Sigmoid colon (tissue), 7 donors: ENCODE data around the gene TMEM63A. TPM values are rescaled to one million over a fixed set of nuclear protein-coding genes. Genes with fewer than 3 reads are reported as not detected.

Experiments used
- DNase-seq: peaks from one replicate; pipeline ENCODE4 v3.0.0-alpha.2; 2019
- H3K27ac ChIP-seq, 4 donors: fragments of 200-600 bp; sonication (generic); one replicate each; pipeline ENCODE4 v1.5.1; 2016 to 2019; ENCODE audit warnings: mild to moderate bottlenecking in 1 of 4
- H3K27me3 ChIP-seq, 3 donors: fragments of 200-600 bp; sonication (generic); one replicate each; pipeline ENCODE4 v1.5.1; 2019; ENCODE audit warnings: mild to moderate bottlenecking in 1 of 3
- H3K36me3 ChIP-seq, 4 donors: fragments of 200-600 bp; sonication (generic); one replicate each; pipeline ENCODE4 v1.5.1; 2016 to 2019
- H3K4me1 ChIP-seq, 4 donors: fragments of 200-600 bp; sonication (generic); one replicate each; pipeline ENCODE4 v1.5.1; 2017 to 2019
- H3K4me3 ChIP-seq, 4 donors: fragments of 200-600 bp; sonication (generic); one replicate each; pipeline ENCODE4 v1.5.1; 2017 to 2019; ENCODE audit warnings: mild to moderate bottlenecking in 2 of 4, moderate library complexity in 1 of 4
- H3K9me3 ChIP-seq, 4 donors: fragments of 200-600 bp in 3 of 4; sonication (generic) in 3 of 4; one replicate each; pipeline versions ENCODE4 v1.5.1 to v1.6.1; 2013 to 2019
- EP300 ChIP-seq, 4 donors: sonication (generic); formaldehyde crosslinking; IDR thresholded peaks; one replicate each; pipeline ENCODE4 v1.6.1; 2017; ENCODE audit warnings: antibody characterized with exemption in 4 of 4
- POLR2A ChIP-seq, 2 donors: fragments of 450-650 bp; IDR thresholded peaks; one replicate each; pipeline ENCODE4 v1.6.1; 2016; ENCODE audit warnings: antibody characterized with exemption in 2 of 2, mild to moderate bottlenecking in 2 of 2, moderate library complexity in 2 of 2
- POLR2AphosphoS5 ChIP-seq, 4 donors: sonication (generic); formaldehyde crosslinking; IDR thresholded peaks; one replicate each; pipeline ENCODE4 v1.6.1; 2017; ENCODE audit warnings: antibody characterized with exemption in 4 of 4
- WGBS, 2 donors: extraction: QIAGEN DNeasy Blood & Tissue Kit; methylation state at CpG; one replicate each; pipeline ENCODE4 v1.1.7; 2013; 5-methylcytosine and 5-hydroxymethylcytosine counted together
- intact Hi-C: fragments of 100-400 bp; cut with DNase I; formaldehyde crosslinking; loops from one replicate; pipeline ENCODE4 v1.15.1; 2023
- polyA plus RNA-seq, 3 donors: library from polyadenylated mRNA; stranded (reverse); fragments of 200-250 nt; gene quantifications; one replicate each; pipeline ENCODE4 v1.2.3, GENCODE V29; 2013
- total RNA-seq, 4 donors: library from RNA; depleted of rRNA; stranded (reverse); fragments of >200 nt; gene quantifications; one replicate each; pipeline ENCODE4 v1.1.0, GENCODE V29; 2016
- TF ChIP-seq, protein P1 (sequence below), 4 experiments: fragments of 450-650 bp in 3 of 4; fragments of 200-600 bp in 1 of 4; IDR thresholded peaks; one replicate each; pipeline ENCODE4 v1.5.1; 2016 to 2019; ENCODE audit warnings: antibody characterized with exemption in 4 of 4, mild to moderate bottlenecking in 3 of 4, moderate library complexity in 2 of 4
- donor health status: healthy with polysubstance abuse.
- donor health status: Bipolar disorder and iron deficiency.
- donor health status: healthy.

The TMEM63A gene
- total and polyA plus RNA-seq, 7 donors = 3.0 to 103 (median 35.9) TPM

DNA sequence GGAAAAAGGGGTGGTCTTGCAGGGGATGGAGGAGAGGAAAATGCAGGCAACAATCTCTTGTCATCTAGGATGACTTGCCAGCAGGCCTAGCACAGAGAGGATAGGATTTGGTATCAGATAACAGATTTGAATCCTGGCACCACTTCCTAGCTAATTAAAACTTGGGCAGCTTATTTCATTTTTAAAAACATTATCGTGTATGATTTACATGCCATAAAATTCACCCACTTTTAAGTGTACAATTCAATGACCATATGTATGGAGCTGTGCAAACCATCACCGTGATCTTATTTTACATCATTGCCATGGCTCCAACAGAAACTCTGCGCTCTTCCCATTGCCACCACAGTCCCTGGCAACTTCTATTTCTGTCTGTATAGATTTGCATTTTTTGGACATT, 34.9 kb upstream of the TMEM63A start:
- DNase-seq = no peak
- Histone ChIP-seq H3K4me1 (peaks cover 0 to 18% (median 16%) of the 10 kb centered on the region in 4 donors), H3K36me3 (peaks cover 0 to 52% (median 10%) of the 10 kb centered on the region in 4 donors), H3K4me3 (no peak overlapping the region), H3K9me3 (no peaks in the 10 kb centered on the region), H3K27me3 (no peaks in the 10 kb centered on the region), H3K27ac (no peak overlapping the region)
- no peak for TF ChIP-seq POLR2AphosphoS5 (IDR thresholded peaks at IDR 0.05)
- TF ChIP-seq EP300 (IDR thresholded peaks at IDR 0.05) = no peak
- TF ChIP-seq, protein P1, sequence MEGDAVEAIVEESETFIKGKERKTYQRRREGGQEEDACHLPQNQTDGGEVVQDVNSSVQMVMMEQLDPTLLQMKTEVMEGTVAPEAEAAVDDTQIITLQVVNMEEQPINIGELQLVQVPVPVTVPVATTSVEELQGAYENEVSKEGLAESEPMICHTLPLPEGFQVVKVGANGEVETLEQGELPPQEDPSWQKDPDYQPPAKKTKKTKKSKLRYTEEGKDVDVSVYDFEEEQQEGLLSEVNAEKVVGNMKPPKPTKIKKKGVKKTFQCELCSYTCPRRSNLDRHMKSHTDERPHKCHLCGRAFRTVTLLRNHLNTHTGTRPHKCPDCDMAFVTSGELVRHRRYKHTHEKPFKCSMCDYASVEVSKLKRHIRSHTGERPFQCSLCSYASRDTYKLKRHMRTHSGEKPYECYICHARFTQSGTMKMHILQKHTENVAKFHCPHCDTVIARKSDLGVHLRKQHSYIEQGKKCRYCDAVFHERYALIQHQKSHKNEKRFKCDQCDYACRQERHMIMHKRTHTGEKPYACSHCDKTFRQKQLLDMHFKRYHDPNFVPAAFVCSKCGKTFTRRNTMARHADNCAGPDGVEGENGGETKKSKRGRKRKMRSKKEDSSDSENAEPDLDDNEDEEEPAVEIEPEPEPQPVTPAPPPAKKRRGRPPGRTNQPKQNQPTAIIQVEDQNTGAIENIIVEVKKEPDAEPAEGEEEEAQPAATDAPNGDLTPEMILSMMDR (IDR thresholded peaks at IDR 0.05) = no peak
- no peak for TF ChIP-seq POLR2A (IDR thresholded peaks at IDR 0.05)
- intact Hi-C loops = no loop called here
- 91 to 97% methylated on average over 3 of the region's 3 CpGs for WGBS, 2 donors

DNA sequence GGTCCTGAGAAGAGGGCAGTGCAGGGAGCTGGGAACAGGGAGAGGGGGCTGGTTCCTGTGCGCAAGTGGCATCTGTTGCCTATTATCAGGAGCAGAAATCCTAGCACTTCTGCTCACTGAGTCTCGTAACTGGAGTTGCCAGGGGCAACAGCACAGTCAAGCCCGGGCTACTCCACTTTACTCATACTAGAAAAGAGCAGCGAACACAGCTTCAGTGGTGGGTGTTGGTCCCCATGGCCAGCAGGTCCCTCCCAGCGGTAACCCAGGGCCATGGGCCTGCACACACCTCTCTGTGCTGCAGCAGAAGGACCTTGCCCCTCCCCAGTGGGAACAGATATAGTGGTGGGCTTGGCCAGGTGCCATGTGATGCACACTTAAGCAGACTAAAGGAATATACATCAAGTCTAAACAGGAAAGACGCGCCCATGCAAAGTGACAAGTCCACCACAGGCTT, 33.4 kb upstream of the TMEM63A start:
- Histone ChIP-seq H3K4me1 (peaks cover 0 to 24% (median 22%) of the 10 kb centered on the region in 4 donors), H3K9me3 (no peaks in the 10 kb centered on the region), H3K4me3 (no peak overlapping the region), H3K36me3 (peaks cover 0 to 39% (median 2%) of the 10 kb centered on the region in 4 donors), H3K27me3 (no peaks in the 10 kb centered on the region), H3K27ac (no peak overlapping the region)
- no peak for DNase-seq
- TF ChIP-seq POLR2A (IDR thresholded peaks at IDR 0.05) (no peak), EP300 (IDR thresholded peaks at IDR 0.05) (no peak), POLR2AphosphoS5 (IDR thresholded peaks at IDR 0.05) (no peak)
- TF ChIP-seq, protein P1 (IDR thresholded peaks at IDR 0.05) = no peak
- WGBS, 2 donors = 89% methylated on average over 7 of the region's 7 CpGs
- intact Hi-C loops = no loop called here

DNA sequence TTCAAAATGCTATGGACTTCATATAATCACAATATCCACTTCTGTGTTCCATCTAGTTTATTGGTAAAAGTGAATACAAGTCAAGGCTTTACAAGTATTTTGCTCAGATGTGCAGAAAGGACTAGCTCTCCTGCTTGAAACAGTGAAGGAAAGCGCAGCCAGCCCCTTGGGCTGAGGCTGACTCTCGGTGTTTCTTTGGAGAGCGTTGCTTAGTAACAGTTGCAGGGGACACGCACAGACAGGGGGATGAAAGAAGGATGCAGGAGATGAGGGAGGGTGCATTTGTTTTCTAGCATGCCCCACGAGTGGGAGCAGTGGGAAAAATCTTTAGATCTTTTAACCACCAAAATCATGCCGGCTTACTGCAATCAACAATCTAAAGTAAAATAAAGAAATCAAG, 32.8 kb upstream of the TMEM63A start:
- Histone ChIP-seq H3K36me3 (peaks cover 0 to 39% (median 2%) of the 10 kb centered on the region in 4 donors), H3K27me3 (no peaks in the 10 kb centered on the region), H3K4me3 (no peak overlapping the region), H3K27ac (no peak overlapping the region), H3K9me3 (no peaks in the 10 kb centered on the region), H3K4me1 (peaks cover 0 to 18% (median 16%) of the 10 kb centered on the region in 4 donors)
- intact Hi-C loops = no loop called here
- TF ChIP-seq POLR2A (IDR thresholded peaks at IDR 0.05) (no peak), POLR2AphosphoS5 (IDR thresholded peaks at IDR 0.05) (no peak), EP300 (IDR thresholded peaks at IDR 0.05) (no peak)
- TF ChIP-seq, protein P1 (IDR thresholded peaks at IDR 0.05) = no peak
- no peak for DNase-seq
- 93 to 94% methylated on average over 6 of the region's 6 CpGs for WGBS, 2 donors

DNA sequence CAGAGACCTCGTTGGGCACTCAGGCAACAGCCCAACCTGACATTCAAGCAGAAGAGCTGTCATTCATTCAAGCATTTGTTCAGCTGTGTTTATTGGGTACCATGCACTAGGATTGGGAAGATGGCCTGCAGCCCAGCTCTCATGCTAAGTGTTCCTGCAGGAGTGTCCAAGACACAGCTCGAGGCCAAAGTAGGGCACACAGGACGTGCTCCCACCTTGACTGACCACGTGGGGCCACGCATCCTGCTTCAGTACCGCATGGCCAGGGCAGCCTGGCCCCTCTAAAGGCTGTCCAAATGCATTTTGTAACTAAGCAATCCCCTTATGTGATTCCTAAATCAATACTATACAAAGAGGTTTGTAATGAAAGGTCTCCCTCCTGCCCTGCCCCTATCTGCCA, 32.2 kb upstream of the TMEM63A start:
- 93% methylated on average over 6 of the region's 6 CpGs for WGBS, 2 donors
- Histone ChIP-seq H3K27me3 (no peaks in the 10 kb centered on the region), H3K4me3 (no peak overlapping the region), H3K27ac (no peak overlapping the region), H3K36me3 (peaks cover 0 to 39% (median 2%) of the 10 kb centered on the region in 4 donors), H3K4me1 (peaks cover 0 to 12% (median 11%) of the 10 kb centered on the region in 4 donors), H3K9me3 (no peaks in the 10 kb centered on the region)
- TF ChIP-seq, protein P1 (IDR thresholded peaks at IDR 0.05) = no peak
- TF ChIP-seq EP300 (IDR thresholded peaks at IDR 0.05) = no peak
- TF ChIP-seq POLR2AphosphoS5 (IDR thresholded peaks at IDR 0.05) = no peak
- no peak for TF ChIP-seq POLR2A (IDR thresholded peaks at IDR 0.05)
- DNase-seq = no peak
- intact Hi-C loops = no loop called here
